ENCODE measurements around the gene EPOP. TPM values are rescaled to one million over a fixed set of nuclear protein-coding genes. Genes with fewer than 3 reads are reported as not detected.

Gene EPOP
- total and polyA plus RNA-seq, 2 of the 13 experiments (the other 11 are each of a cell fraction or from before 2014, with no cell fraction given): 14.7 to 37.8 TPM

- peak; percentile 93 for TF ChIP-seq ZNF414 (CRISPR knock-in tag; IDR thresholded peaks at IDR 0.05)
- TF ChIP-seq ZNF432 (CRISPR knock-in tag; IDR thresholded peaks at IDR 0.05; ENCODE audit: borderline replicate concordance): no peak
- TF ChIP-seq ZNF225 (CRISPR knock-in tag; IDR thresholded peaks at IDR 0.05): no peak
- peak; percentile 82; the same call in 1 of the 2 replicates for TF ChIP-seq TGIF2 (CRISPR knock-in tag; IDR thresholded peaks at IDR 0.05)
- peak; percentile 92 for TF ChIP-seq TFDP2 (CRISPR knock-in tag; IDR thresholded peaks at IDR 0.05)
- TF ChIP-seq SOX6 (IDR thresholded peaks at IDR 0.05): no peak
- peak; percentile 97 for TF ChIP-seq SOX6 (CRISPR knock-in tag; IDR thresholded peaks at IDR 0.05)
- TF ChIP-seq NFKBIZ (CRISPR knock-in tag; IDR thresholded peaks at IDR 0.05): peak; percentile 96
- TF ChIP-seq ZNF557 (CRISPR knock-in tag; IDR thresholded peaks at IDR 0.05): peak; percentile 59
- TF ChIP-seq BCL6 (CRISPR knock-in tag; IDR thresholded peaks at IDR 0.05): peak; percentile 97
- TF ChIP-seq, protein P1, sequence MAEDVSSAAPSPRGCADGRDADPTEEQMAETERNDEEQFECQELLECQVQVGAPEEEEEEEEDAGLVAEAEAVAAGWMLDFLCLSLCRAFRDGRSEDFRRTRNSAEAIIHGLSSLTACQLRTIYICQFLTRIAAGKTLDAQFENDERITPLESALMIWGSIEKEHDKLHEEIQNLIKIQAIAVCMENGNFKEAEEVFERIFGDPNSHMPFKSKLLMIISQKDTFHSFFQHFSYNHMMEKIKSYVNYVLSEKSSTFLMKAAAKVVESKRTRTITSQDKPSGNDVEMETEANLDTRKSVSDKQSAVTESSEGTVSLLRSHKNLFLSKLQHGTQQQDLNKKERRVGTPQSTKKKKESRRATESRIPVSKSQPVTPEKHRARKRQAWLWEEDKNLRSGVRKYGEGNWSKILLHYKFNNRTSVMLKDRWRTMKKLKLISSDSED (CRISPR knock-in tag; IDR thresholded peaks at IDR 0.05): 0 out of 2 replicates have a peak, but pooled peaks have one; percentile 18
- TF ChIP-seq SP5 (CRISPR knock-in tag; IDR thresholded peaks at IDR 0.05; ENCODE audit: borderline replicate concordance, low read depth): peak; percentile 100
- peak; percentile 49; the same call in 1 of the 2 replicates for TF ChIP-seq ZKSCAN1 (IDR thresholded peaks at IDR 0.05; ENCODE audit: low read length)
- TF ChIP-seq, protein P2, sequence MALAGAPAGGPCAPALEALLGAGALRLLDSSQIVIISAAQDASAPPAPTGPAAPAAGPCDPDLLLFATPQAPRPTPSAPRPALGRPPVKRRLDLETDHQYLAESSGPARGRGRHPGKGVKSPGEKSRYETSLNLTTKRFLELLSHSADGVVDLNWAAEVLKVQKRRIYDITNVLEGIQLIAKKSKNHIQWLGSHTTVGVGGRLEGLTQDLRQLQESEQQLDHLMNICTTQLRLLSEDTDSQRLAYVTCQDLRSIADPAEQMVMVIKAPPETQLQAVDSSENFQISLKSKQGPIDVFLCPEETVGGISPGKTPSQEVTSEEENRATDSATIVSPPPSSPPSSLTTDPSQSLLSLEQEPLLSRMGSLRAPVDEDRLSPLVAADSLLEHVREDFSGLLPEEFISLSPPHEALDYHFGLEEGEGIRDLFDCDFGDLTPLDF (CRISPR knock-in tag; IDR thresholded peaks at IDR 0.05): peak; percentile 88
- peak; percentile 93 for TF ChIP-seq ZNF124 (CRISPR knock-in tag; IDR thresholded peaks at IDR 0.05)
- peak; percentile 87 for TF ChIP-seq FOXA3 (CRISPR knock-in tag; IDR thresholded peaks at IDR 0.05)
- peak; percentile 89; the same call in 1 of the 2 replicates for TF ChIP-seq KLF9 (CRISPR knock-in tag; IDR thresholded peaks at IDR 0.05; ENCODE audit: low read depth)
- TF ChIP-seq SRY (CRISPR knock-in tag; IDR thresholded peaks at IDR 0.05): peak; percentile 48; the same call in 1 of the 2 replicates
- peak; percentile 81 for TF ChIP-seq NKX3-1 (CRISPR knock-in tag; IDR thresholded peaks at IDR 0.05)
- 0 out of 2 replicates have a peak, but pooled peaks have one; percentile 69 for TF ChIP-seq ZNF546 (CRISPR knock-in tag; conservative IDR thresholded peaks at IDR 0.05)
- TF ChIP-seq BHLHE40 (IDR thresholded peaks at IDR 0.05; ENCODE audit: low read length): peak; percentile 92
- peak; percentile 42; the same call in 1 of the 2 replicates for TF ChIP-seq JUNB (CRISPR knock-in tag; IDR thresholded peaks at IDR 0.05; ENCODE audit: borderline replicate concordance)
Observed at GRCh38 chr17:38703742-38704605, 29.2 kb upstream of the EPOP start (continued).
